MCF 10A (cell line): Measurements from ENCODE around the gene PVRIG. TPM values are rescaled to one million over a fixed set of nuclear protein-coding genes. Genes with fewer than 3 reads are reported as not detected.
"Not testable (repeated sequence)": the region's sequence is repeated elsewhere in the genome, so short reads cannot be mapped to it uniquely, and the experiment has no call there.

ENCODE experiments used
- BruUV-seq: library from RNA; stranded (reverse); fragments of 400-500 nt; replicated peaks from 2 replicates; lab custom pipeline; 2021; lab: Mats Ljungman, UMichigan
- CTCF ChIA-PET: fragments of 300-600 bp; sonication (Branson Sonifier 250); formaldehyde crosslinking; extraction: SDS; loops from one replicate; lab custom pipeline; 2021; ENCODE audit warnings: antibody characterized with exemption, inconsistent platforms; lab: Yijun Ruan, JAX
- POLR2A ChIA-PET: fragments of 300-600, 350-650 bp; sonication (Branson Sonifier 250); formaldehyde crosslinking; extraction: SDS; loops from one replicate; lab custom pipeline; 2020; ENCODE audit warnings: antibody characterized with exemption, inconsistent platforms; lab: Yijun Ruan, JAX
- DNase-seq: peaks from one replicate; pipeline ENCODE4 v3.0.0-alpha.2; 2018; ENCODE audit not compliant: unreplicated experiment
- H3K27ac Mint-ChIP-seq: one replicate; pipeline ENCODE4 v1.8.0; 2022; ENCODE audit warnings: mild to moderate bottlenecking, low read depth, mixed read lengths; ENCODE audit not compliant: unreplicated experiment
- H3K27me3 Mint-ChIP-seq: one replicate; pipeline ENCODE4 v1.8.0; 2022; ENCODE audit warnings: mixed read lengths; ENCODE audit not compliant: insufficient read depth, unreplicated experiment
- H3K36me3 Mint-ChIP-seq: one replicate; pipeline ENCODE4 v1.8.0; 2022; ENCODE audit warnings: mild to moderate bottlenecking, moderate library complexity, mixed read lengths; ENCODE audit not compliant: insufficient read depth, unreplicated experiment
- H3K4me1 Mint-ChIP-seq: one replicate; pipeline ENCODE4 v1.8.0; 2022; ENCODE audit warnings: mixed read lengths; ENCODE audit not compliant: insufficient read depth, unreplicated experiment
- H3K4me3 Mint-ChIP-seq: one replicate; pipeline ENCODE4 v1.8.0; 2022; ENCODE audit warnings: mild to moderate bottlenecking, moderate library complexity, mixed read lengths; ENCODE audit not compliant: unreplicated experiment
- H3K9me3 Mint-ChIP-seq: one replicate; pipeline ENCODE4 v1.8.0; 2022; ENCODE audit warnings: mixed read lengths; ENCODE audit not compliant: unreplicated experiment
- CTCF ChIP-seq: fragments of 200-600 bp; IDR thresholded peaks from one replicate; pipeline ENCODE4 v1.8.0; 2022; ENCODE audit warnings: antibody characterized with exemption, mild to moderate bottlenecking; ENCODE audit not compliant: unreplicated experiment
- intact Hi-C: fragments of 100-400 bp; cut with micrococcal nuclease; formaldehyde crosslinking; loops from 2 replicates; pipeline ENCODE4 v1.14.1; 2022
- total RNA-seq: library from RNA; stranded (reverse); gene quantifications from 2 replicates; pipeline ENCODE4 v1.2.3, GENCODE V29; 2022

Gene PVRIG
- total RNA-seq, 1 experiment from 2014 or later: not detected

DNA sequence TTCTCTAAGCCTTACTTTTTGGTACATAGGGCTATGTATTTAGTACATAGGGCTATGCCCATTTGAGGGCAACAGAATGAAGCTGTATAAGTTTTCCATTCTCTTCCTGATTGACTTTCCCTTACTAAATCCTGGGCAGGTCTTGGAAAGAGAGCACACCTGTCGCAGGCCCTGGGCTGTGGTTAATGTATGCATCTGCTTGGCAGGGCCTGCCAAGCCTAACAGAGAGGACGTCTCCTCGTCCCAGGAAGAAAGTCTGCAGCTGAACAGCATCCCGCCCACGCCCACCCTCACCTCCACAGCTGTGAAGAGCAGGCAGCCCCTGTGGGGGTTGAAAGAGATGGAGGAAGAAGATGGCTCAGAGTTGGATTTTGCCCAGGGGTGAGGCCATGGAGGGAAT is 8.9 kb upstream of the PVRIG start:
- no peak for TF ChIP-seq CTCF
- Mint-ChIP-seq H3K4me1 (no peaks in the 10 kb centered on the region), H3K36me3 (no peaks in the 10 kb centered on the region), H3K9me3 (no peaks in the 10 kb centered on the region), H3K27ac (no peak overlapping the region), H3K4me3 (no peak overlapping the region), H3K27me3 (peaks cover 50% of the 10 kb centered on the region)
- DNase-seq: no peak
- intact Hi-C loops: no loop called here
- POLR2A ChIA-PET: interaction anchor here (1.4 kb wide), 1 partner anchor 11 kb away, joined by 3 read pairs; no protein-coding TSS in a partner anchor
- BruUV-seq: no TSS peak
- CTCF ChIA-PET: interaction anchor here (0.7 to 2.1 kb wide), 6 partner anchors 9 to 81 kb away, joined by 4 to 9 read pairs (median 6); no protein-coding TSS in a partner anchor

GRCh38 chr7:100211342-100211780 is 8.4 kb upstream of the PVRIG start:
- H3K36me3 Mint-ChIP-seq: no peaks in the 10 kb centered on the region
- no peak overlapping the region for H3K4me3 Mint-ChIP-seq
- no peak for TF ChIP-seq CTCF
- BruUV-seq: no TSS peak
- intact Hi-C loops: no loop called here
- ChIA-PET POLR2A (interaction anchor here (1.4 kb wide), 1 partner anchor 11 kb away, joined by 3 read pairs; no protein-coding TSS in a partner anchor), CTCF (interaction anchor here (0.6 to 2.1 kb wide), 6 partner anchors 9 to 79 kb away, joined by 4 to 9 read pairs (median 5); no protein-coding TSS in a partner anchor)
- no peak overlapping the region for H3K27ac Mint-ChIP-seq
- no peak for DNase-seq
- H3K9me3 Mint-ChIP-seq: no peaks in the 10 kb centered on the region
- H3K27me3 Mint-ChIP-seq: peaks cover 48% of the 10 kb centered on the region
- H3K4me1 Mint-ChIP-seq: no peaks in the 10 kb centered on the region

GRCh38 chr7:100212631-100213286 is 7.0 kb upstream of the PVRIG start:
- intact Hi-C loops: no loop called here
- Mint-ChIP-seq H3K9me3 (no peaks in the 10 kb centered on the region), H3K36me3 (no peaks in the 10 kb centered on the region), H3K4me3 (no peak overlapping the region), H3K27me3 (peaks cover 35% of the 10 kb centered on the region), H3K4me1 (peaks cover 6% of the 10 kb centered on the region), H3K27ac (no peak overlapping the region)
- ChIA-PET POLR2A (no interaction called here), CTCF (interaction anchor here (0.5 to 6.4 kb wide), 4 partner anchors 11 to 134 kb away, joined by 4 to 93 read pairs (median 7); no protein-coding TSS in a partner anchor)
- no peak for DNase-seq
- no TSS peak for BruUV-seq
- no peak for TF ChIP-seq CTCF

DNA sequence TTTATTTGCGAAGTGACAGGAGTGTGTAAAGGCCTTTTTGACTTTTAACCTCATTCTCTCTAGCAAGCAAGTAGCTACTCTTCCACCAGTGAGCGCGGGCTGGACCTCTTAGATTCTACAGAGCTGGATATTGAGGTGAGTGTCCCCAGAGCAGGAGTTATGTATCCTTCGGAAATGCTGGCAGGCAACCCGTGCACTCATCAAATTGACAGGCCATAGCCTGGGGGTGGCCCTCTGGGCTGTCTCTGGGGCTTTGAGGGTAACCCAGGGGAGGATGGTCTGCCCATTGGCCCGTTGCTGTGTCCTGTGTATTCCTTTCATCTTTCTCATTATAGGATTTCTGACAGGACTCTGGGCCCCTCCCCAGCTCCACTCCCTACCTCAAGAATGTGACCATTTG is 6.1 kb upstream of the PVRIG start:
- H3K27ac Mint-ChIP-seq: no peak overlapping the region
- DNase-seq: no peak
- peaks cover 6% of the 10 kb centered on the region for H3K4me1 Mint-ChIP-seq
- H3K9me3 Mint-ChIP-seq: no peaks in the 10 kb centered on the region
- BruUV-seq: no TSS peak
- TF ChIP-seq CTCF: no peak
- no peaks in the 10 kb centered on the region for H3K36me3 Mint-ChIP-seq
- ChIA-PET CTCF (interaction anchor here (0.5 to 6.4 kb wide), 3 partner anchors 81 to 164 kb away, joined by 3 to 93 read pairs (median 4); no protein-coding TSS in a partner anchor), POLR2A (no interaction called here)
- intact Hi-C loops: no loop called here
- peaks cover 26% of the 10 kb centered on the region for H3K27me3 Mint-ChIP-seq
- no peak overlapping the region for H3K4me3 Mint-ChIP-seq

DNA sequence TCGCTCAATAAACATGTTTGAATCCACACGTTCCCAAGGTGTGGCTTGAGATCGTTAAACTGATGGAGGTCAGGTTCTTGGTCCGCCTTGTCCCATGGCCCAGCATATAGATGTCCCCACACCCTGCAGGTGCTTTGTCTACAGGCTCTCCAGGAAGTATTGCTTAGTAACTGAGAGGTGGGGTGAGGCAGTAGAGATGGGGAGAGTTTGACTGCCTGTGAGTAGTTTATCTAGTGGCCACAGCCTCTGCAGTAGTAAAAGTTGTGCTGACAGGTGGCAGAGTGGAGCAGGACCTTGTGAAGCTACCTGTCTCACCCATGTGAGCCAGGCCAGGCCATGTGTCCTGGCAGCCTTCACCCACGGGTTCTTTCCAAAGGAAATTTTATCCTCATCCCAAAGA is 5.4 kb upstream of the PVRIG start:
- H3K4me1 Mint-ChIP-seq, H3K27ac Mint-ChIP-seq, DNase-seq, H3K9me3 Mint-ChIP-seq, intact Hi-C loops, H3K36me3 Mint-ChIP-seq, POLR2A ChIA-PET, BruUV-seq, H3K4me3 Mint-ChIP-seq: not testable (repeated sequence)
- H3K27me3 Mint-ChIP-seq: peaks cover 19% of the 10 kb centered on the region
- CTCF ChIA-PET: interaction anchor here (6.4 kb wide), 1 partner anchor 82 kb away, joined by 93 read pairs; no protein-coding TSS in a partner anchor
